Ishikawa (cell line): ENCODE measurements around the gene ZNF787.

Source experiments
- CEBPB ChIP-seq: IDR thresholded peaks from 2 replicates; pipeline ENCODE4 v1.6.1; 2012
- CREB1 ChIP-seq: IDR thresholded peaks from 2 replicates; pipeline ENCODE4 v1.6.1; 2012; ENCODE audit warnings: low read depth
- EP300 ChIP-seq: IDR thresholded peaks from 2 replicates; pipeline ENCODE4 v1.6.1; 2012; ENCODE audit warnings: borderline replicate concordance
- FOXM1 ChIP-seq: IDR thresholded peaks from 2 replicates; pipeline ENCODE4 v1.6.1; 2012; ENCODE audit warnings: low read depth, borderline replicate concordance
- MAX ChIP-seq: IDR thresholded peaks from 2 replicates; pipeline ENCODE4 v1.6.1; 2012
- RAD21 ChIP-seq: IDR thresholded peaks from 2 replicates; pipeline ENCODE4 v1.6.1; 2012; ENCODE audit warnings: low read depth
- REST ChIP-seq: IDR thresholded peaks from 2 replicates; pipeline ENCODE4 v1.6.1; 2012; ENCODE audit warnings: low read depth, mild to moderate bottlenecking
- TAF1 ChIP-seq: IDR thresholded peaks from 2 replicates; pipeline ENCODE4 v1.6.1; 2012; ENCODE audit warnings: low read depth, mild to moderate bottlenecking
- TEAD4 ChIP-seq: IDR thresholded peaks from 2 replicates; pipeline ENCODE4 v1.6.1; 2012
- USF1 ChIP-seq: IDR thresholded peaks from 2 replicates; pipeline ENCODE4 v1.6.1; 2012
- YY1 ChIP-seq: IDR thresholded peaks from 2 replicates; pipeline ENCODE4 v1.6.1; 2012; ENCODE audit warnings: low read depth
- ZBTB7A ChIP-seq: IDR thresholded peaks from 2 replicates; pipeline ENCODE4 v1.6.1; 2012; ENCODE audit warnings: low read depth

GRCh38 chr19:56097306-56097705 lies 23.8 kb downstream of the ZNF787 start:
- TF ChIP-seq YY1, result no peak
- TF ChIP-seq MAX, result no peak
- no peak for TF ChIP-seq REST
- no peak for TF ChIP-seq CEBPB
- TF ChIP-seq USF1, result no peak
- TF ChIP-seq RAD21, result no peak
- TF ChIP-seq EP300, result no peak
- no peak for TF ChIP-seq ZBTB7A
- TF ChIP-seq TAF1, result no peak
- TF ChIP-seq FOXM1, result no peak
- TF ChIP-seq TEAD4, result no peak
- TF ChIP-seq CREB1, result no peak
